Measurements from ENCODE around the gene USP8. TPM values are rescaled to one million over a fixed set of nuclear protein-coding genes. Genes with fewer than 3 reads are reported as not detected.
A peak's percentile ranks its signal among the peaks of the same experiment; 100 is the strongest.

Gene USP8
- total and polyA plus RNA-seq, 2 experiments from 2014 or later, result 29.8 to 57.2 TPM

DNA sequence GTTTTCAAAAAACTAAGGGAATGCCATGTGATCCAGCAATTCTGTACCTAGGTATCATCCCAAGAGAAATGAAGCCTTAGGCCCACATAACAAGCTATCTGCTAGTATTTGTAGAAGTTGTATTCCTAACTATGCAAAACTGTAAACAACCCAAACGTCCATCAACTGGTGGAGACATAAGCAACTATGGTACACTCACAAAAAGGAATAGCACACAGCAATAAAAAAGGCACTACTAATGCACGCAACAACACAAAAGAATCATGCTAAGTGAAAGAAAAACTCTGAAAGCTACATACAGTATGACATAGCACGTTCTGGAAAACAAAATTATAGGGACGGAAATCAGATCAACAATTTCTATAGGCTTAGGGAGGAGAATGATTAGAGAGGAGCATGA lies 107.0 kb downstream of the USP8 start:
- H3F3A ChIP-seq (ENCODE audit: insufficient read depth), result no peaks in the 10 kb centered on the region
- no peaks in the 10 kb centered on the region for H3K9me3 ChIP-seq (ENCODE audit: low read depth)
- no peak for TF ChIP-seq EZH2 (IDR thresholded peaks at IDR 0.05; ENCODE audit: insufficient read depth, poor library complexity, severe bottlenecking)
- TF ChIP-seq EZH2phosphoT487 (IDR thresholded peaks at IDR 0.05; ENCODE audit: insufficient read depth, low read depth), result no peak
- H3K9me2 ChIP-seq (ENCODE audit: insufficient read depth), result no peaks in the 10 kb centered on the region
- H2AFZ ChIP-seq, result no peak overlapping the region
- no peak overlapping the region for H3K27ac ChIP-seq
- no peaks in the 10 kb centered on the region for H3K4me1 ChIP-seq (ENCODE audit: insufficient read depth)
- no peak overlapping the region for H3K9ac ChIP-seq
- H3K4me3 ChIP-seq, result no peak overlapping the region
- no peaks in the 10 kb centered on the region for H3K36me3 ChIP-seq (ENCODE audit: low read depth)
- H3K79me2 ChIP-seq (ENCODE audit: insufficient read depth), result no peaks in the 10 kb centered on the region
- WGBS, 2 experiments (ENCODE audit: low coverage in 1 of 2, low lambda C conversion rate in 2 of 2, missing lambda C conversion rate in 2 of 2), result 85 to 89% methylated on average over 4 of the region's 4 CpGs
- H3K27me3 ChIP-seq (replicated peaks; ENCODE audit: insufficient read depth), result no peaks in the 10 kb centered on the region
- H3K4me2 ChIP-seq (ENCODE audit: unreplicated experiment), result no peak overlapping the region
- DNase-seq, result no peak
- in situ Hi-C loops (cut with MboI), result no loop called here
- H4K20me1 ChIP-seq (ENCODE audit: insufficient read depth), result no peaks in the 10 kb centered on the region

DNA sequence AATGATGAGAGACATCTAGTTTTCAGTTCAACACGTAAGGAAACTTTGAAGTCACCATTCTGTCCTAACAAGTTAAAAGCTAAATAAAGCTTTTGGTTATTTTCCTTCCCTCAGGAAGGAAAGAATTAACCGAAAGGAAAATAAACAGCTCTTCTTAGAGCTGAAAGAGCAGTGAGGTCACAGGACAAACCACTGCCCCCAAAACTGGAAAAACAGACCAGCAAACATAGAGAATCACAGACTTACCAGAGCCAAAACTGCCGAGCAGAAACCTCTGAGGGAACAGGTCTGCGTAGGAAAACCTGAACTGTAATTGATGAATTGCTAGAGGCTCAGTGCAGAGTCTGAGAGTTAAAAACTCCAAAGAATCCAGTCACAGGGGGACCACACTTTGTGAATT lies 107.6 kb downstream of the USP8 start:
- TF ChIP-seq EZH2phosphoT487 (IDR thresholded peaks at IDR 0.05; ENCODE audit: insufficient read depth, low read depth), result no peak
- TF ChIP-seq EZH2 (IDR thresholded peaks at IDR 0.05; ENCODE audit: insufficient read depth, poor library complexity, severe bottlenecking), result no peak
- in situ Hi-C loops (cut with MboI), result no loop called here
- no peak overlapping the region for H3K4me2 ChIP-seq (ENCODE audit: unreplicated experiment)

DNA sequence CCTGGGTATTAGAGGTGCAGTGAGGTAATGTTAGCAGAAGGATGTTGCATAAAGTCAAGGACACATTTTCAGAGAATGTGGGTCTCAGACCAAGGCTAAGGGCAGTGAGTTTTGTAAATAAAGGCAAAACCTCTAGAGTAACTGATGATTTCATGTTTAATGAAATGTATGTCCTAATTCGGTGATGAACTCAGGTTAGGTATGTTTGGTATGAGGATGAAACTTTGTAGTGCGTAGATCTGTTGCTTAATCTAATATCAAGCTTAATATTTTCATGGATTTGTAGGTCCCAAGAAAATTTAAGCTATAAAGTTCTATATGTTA lies 118.6 kb downstream of the USP8 start:
- in situ Hi-C loops (cut with MboI), result no loop called here
- H3K36me3 ChIP-seq (ENCODE audit: low read depth), result no peaks in the 10 kb centered on the region
- no peaks in the 10 kb centered on the region for H3K27me3 ChIP-seq (replicated peaks; ENCODE audit: insufficient read depth)
- peak overlapping the region; percentile 18; the same call in 1 of the 2 replicates for H2AFZ ChIP-seq
- DNase-seq, result peak; percentile 77
- peak overlapping the region; percentile 52 for H3K4me3 ChIP-seq
- peak overlapping the region; percentile 62 for H3K9ac ChIP-seq
- peaks cover 30% of the 10 kb centered on the region for H3K4me1 ChIP-seq (ENCODE audit: insufficient read depth)
- H3F3A ChIP-seq (ENCODE audit: insufficient read depth), result peaks cover 26% of the 10 kb centered on the region
- TF ChIP-seq EZH2phosphoT487 (IDR thresholded peaks at IDR 0.05; ENCODE audit: insufficient read depth, low read depth) (no peak), EZH2 (IDR thresholded peaks at IDR 0.05; ENCODE audit: insufficient read depth, poor library complexity, severe bottlenecking) (no peak)
- H3K9me3 ChIP-seq (ENCODE audit: low read depth), result no peaks in the 10 kb centered on the region
- H3K79me2 ChIP-seq (ENCODE audit: insufficient read depth), result no peaks in the 10 kb centered on the region
- no peaks in the 10 kb centered on the region for H4K20me1 ChIP-seq (ENCODE audit: insufficient read depth)
- H3K4me2 ChIP-seq (ENCODE audit: unreplicated experiment), result peak overlapping the region; percentile 84
- WGBS, 2 experiments (ENCODE audit: low coverage in 1 of 2, low lambda C conversion rate in 2 of 2, missing lambda C conversion rate in 2 of 2), result 7 to 11% methylated on average over 2 of the region's 2 CpGs
- H3K9me2 ChIP-seq (ENCODE audit: insufficient read depth), result no peaks in the 10 kb centered on the region
- H3K27ac ChIP-seq, result peak overlapping the region; percentile 83

More for the DNA sequence above, 107.6 kb downstream of the USP8 start:
- Histone ChIP-seq H3K9ac (no peak overlapping the region), H3K9me2 (ENCODE audit: insufficient read depth) (no peaks in the 10 kb centered on the region), H3K9me3 (ENCODE audit: low read depth) (no peaks in the 10 kb centered on the region), H4K20me1 (ENCODE audit: insufficient read depth) (no peaks in the 10 kb centered on the region), H3K27me3 (replicated peaks; ENCODE audit: insufficient read depth) (no peaks in the 10 kb centered on the region), H3K4me1 (ENCODE audit: insufficient read depth) (no peaks in the 10 kb centered on the region), H2AFZ (no peak overlapping the region), H3K79me2 (ENCODE audit: insufficient read depth) (no peaks in the 10 kb centered on the region), H3F3A (ENCODE audit: insufficient read depth) (no peaks in the 10 kb centered on the region), H3K27ac (no peak overlapping the region), H3K36me3 (ENCODE audit: low read depth) (no peaks in the 10 kb centered on the region), H3K4me3 (no peak overlapping the region)
- DNase-seq, result no peak
- 83 to 86% methylated on average over 4 of the region's 4 CpGs for WGBS, 2 experiments (ENCODE audit: low coverage in 1 of 2, low lambda C conversion rate in 2 of 2, missing lambda C conversion rate in 2 of 2)

GRCh38 chr15:50543556-50543955 lies 119.4 kb downstream of the USP8 start:
- WGBS, 2 experiments (ENCODE audit: low coverage in 1 of 2, low lambda C conversion rate in 2 of 2, missing lambda C conversion rate in 2 of 2), result 24 to 27% methylated on average over 3 of the region's 3 CpGs
- peak overlapping the region; percentile 30; the same call in 1 of the 2 replicates for H3K9ac ChIP-seq
- no peak for TF ChIP-seq EZH2phosphoT487 (IDR thresholded peaks at IDR 0.05; ENCODE audit: insufficient read depth, low read depth)
- no peak for TF ChIP-seq EZH2 (IDR thresholded peaks at IDR 0.05; ENCODE audit: insufficient read depth, poor library complexity, severe bottlenecking)
- H3K36me3 ChIP-seq (ENCODE audit: low read depth), result no peaks in the 10 kb centered on the region
- H3F3A ChIP-seq (ENCODE audit: insufficient read depth), result peaks cover 26% of the 10 kb centered on the region
- H3K9me2 ChIP-seq (ENCODE audit: insufficient read depth), result no peaks in the 10 kb centered on the region
- peak overlapping the region; percentile 52 for H3K4me3 ChIP-seq
- H2AFZ ChIP-seq, result no peak overlapping the region
- peaks cover 30% of the 10 kb centered on the region for H3K4me1 ChIP-seq (ENCODE audit: insufficient read depth)
- H3K27ac ChIP-seq, result peak overlapping the region; percentile 83
- H3K79me2 ChIP-seq (ENCODE audit: insufficient read depth), result no peaks in the 10 kb centered on the region
- peak; percentile 84 for DNase-seq
- no peaks in the 10 kb centered on the region for H3K9me3 ChIP-seq (ENCODE audit: low read depth)
- H3K4me2 ChIP-seq (ENCODE audit: unreplicated experiment), result peak overlapping the region; percentile 84
- H3K27me3 ChIP-seq (replicated peaks; ENCODE audit: insufficient read depth), result no peaks in the 10 kb centered on the region
- in situ Hi-C loops (cut with MboI), result no loop called here
- H4K20me1 ChIP-seq (ENCODE audit: insufficient read depth), result no peaks in the 10 kb centered on the region

- in situ Hi-C loops (cut with MboI), result no loop called here
- Histone ChIP-seq H3K36me3 (ENCODE audit: low read depth) (no peaks in the 10 kb centered on the region), H4K20me1 (ENCODE audit: insufficient read depth) (no peaks in the 10 kb centered on the region), H3K9me2 (ENCODE audit: insufficient read depth) (no peaks in the 10 kb centered on the region), H3K9me3 (ENCODE audit: low read depth) (no peaks in the 10 kb centered on the region), H3K4me2 (ENCODE audit: unreplicated experiment) (no peak overlapping the region), H3K79me2 (ENCODE audit: insufficient read depth) (no peaks in the 10 kb centered on the region), H3K9ac (no peak overlapping the region), H3K4me1 (ENCODE audit: insufficient read depth) (peaks cover 30% of the 10 kb centered on the region), H3K27ac (no peak overlapping the region), H3K4me3 (no peak overlapping the region), H3K27me3 (replicated peaks; ENCODE audit: insufficient read depth) (no peaks in the 10 kb centered on the region), H3F3A (ENCODE audit: insufficient read depth) (peaks cover 29% of the 10 kb centered on the region), H2AFZ (no peak overlapping the region)
- DNase-seq, result no peak
- TF ChIP-seq EZH2phosphoT487 (IDR thresholded peaks at IDR 0.05; ENCODE audit: insufficient read depth, low read depth) (no peak), EZH2 (IDR thresholded peaks at IDR 0.05; ENCODE audit: insufficient read depth, poor library complexity, severe bottlenecking) (no peak)
- 90% methylated on average over 5 of the region's 5 CpGs for WGBS, 2 experiments (ENCODE audit: low coverage in 1 of 2, low lambda C conversion rate in 2 of 2, missing lambda C conversion rate in 2 of 2)
Observed at GRCh38 chr15:50544368-50544767, 120.2 kb downstream of the USP8 start.

Measured in GM23248 (cell line).